ENCODE data around the gene TMEM272. TPM values are rescaled to one million over a fixed set of nuclear protein-coding genes. Genes with fewer than 3 reads are reported as not detected.

Gene TMEM272
- total and polyA plus RNA-seq, 3 experiments from 2014 or later = 0.12 to 0.69 (median 0.35) TPM

DNA sequence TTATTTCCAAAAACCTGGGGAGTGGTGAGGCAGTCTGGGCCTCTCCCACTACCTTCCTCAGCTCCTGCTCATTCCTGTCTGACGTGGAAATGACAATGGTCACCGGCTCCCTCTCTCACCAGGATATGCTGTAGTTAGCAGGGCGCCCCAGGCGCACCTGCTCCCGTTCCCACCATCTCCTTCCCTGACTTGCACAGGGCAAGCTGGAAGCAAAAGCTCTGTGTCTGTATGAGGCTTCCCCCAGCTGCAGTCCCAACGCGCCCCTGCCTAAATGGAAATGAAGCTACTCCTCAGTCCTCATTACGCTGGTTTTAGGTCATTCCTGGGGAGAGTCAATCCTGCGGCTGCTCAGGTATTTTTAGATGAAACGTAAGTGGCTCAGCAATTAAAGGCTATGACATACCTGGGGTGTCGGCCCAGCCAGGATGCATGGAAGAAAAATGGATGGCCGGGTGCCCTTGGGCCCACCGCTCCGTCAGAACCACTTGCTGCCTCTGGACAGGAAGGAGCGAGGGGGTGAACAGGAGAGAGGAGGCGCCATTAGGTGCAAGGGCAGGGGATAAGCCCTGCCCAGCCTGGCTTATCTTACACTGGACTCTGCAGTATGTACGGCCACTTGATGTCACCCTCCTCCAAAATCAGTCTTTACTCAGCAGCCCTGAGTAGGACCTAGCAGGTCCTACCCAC, 73.4 kb downstream of the TMEM272 start:
- CTCF ChIA-PET = interaction anchor here (1.1 kb wide), 2 partner anchors 28 to 486 kb away, joined by 3 read pairs; no protein-coding TSS in a partner anchor
- H3K4me1 Mint-ChIP-seq = no peaks in the 10 kb centered on the region

DNA sequence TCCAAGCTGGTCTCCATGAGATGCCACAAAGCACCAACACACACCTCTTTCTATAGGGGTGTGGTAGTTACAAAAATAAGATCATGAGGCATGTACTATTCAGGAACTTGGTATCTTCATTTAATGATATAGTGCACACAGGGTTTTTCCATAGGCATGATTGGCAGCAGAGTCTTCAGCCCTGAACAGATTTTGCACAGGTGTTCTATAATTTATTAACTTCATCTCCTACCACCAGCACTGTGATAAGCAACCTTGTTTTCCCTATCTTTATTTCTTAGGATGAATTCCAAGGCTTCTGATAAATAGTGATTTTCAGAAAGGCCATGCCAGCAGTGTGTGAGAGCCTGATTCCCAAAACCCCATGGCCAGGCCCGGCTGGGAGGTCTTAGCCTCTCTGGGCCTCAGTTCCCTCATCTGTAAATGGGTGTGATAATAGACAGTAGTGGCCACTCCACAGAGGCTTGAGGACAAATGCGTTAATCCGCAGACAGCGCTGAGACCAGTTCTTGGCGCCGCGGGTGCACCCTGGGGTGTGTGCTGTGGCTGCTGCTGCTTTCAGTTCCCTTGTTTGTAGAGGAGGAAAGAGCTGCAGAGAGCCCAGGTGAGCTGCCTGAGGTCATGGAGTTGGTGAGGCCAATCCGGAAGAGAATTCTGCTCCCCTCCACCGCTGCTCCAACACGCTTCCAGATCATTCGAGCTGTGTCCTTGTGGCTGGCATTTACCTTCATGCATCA, 74.1 kb downstream of the TMEM272 start:
- peaks cover 3% of the 10 kb centered on the region for H3K36me3 ChIP-seq (ENCODE audit: insufficient read depth, low read length)
- ChIA-PET CTCF (interaction anchor here (1.1 kb wide), 1 partner anchor 485 kb away, joined by 3 read pairs; no protein-coding TSS in a partner anchor), POLR2A (interaction anchor here (0.6 kb wide), 1 partner anchor 83 kb away, joined by 3 read pairs; no protein-coding TSS in a partner anchor)
- no peaks in the 10 kb centered on the region for H3K4me1 ChIP-seq (ENCODE audit: insufficient read depth, low read length)
- no peaks in the 10 kb centered on the region for H3K27me3 Mint-ChIP-seq
- H3K27me3 ChIP-seq (ENCODE audit: insufficient read depth, low read length, poor library complexity, severe bottlenecking) = no peaks in the 10 kb centered on the region
- H3K27ac ChIP-seq (ENCODE audit: low read depth, low read length) = no peak overlapping the region
- peaks cover 0 to 55% (median 2%) of the 10 kb centered on the region in 3 donors for H3K36me3 Mint-ChIP-seq
- no peaks in the 10 kb centered on the region for H3K4me1 Mint-ChIP-seq
- no peak for DNase-seq
- no peaks in the 10 kb centered on the region for H3K9me3 ChIP-seq (ENCODE audit: low read length)
- no peak overlapping the region for H3K4me3 ChIP-seq (ENCODE audit: low read length)
- no peaks in the 10 kb centered on the region for H3K9me3 Mint-ChIP-seq
- peak overlapping the region in 4 of 8 donors; percentile 27 to 52 (median 42) for H3K27ac Mint-ChIP-seq
- no peak overlapping the region for H3K4me3 Mint-ChIP-seq

More for the DNA sequence above, 73.4 kb downstream of the TMEM272 start:
- Histone ChIP-seq H3K27ac (ENCODE audit: low read depth, low read length) (no peak overlapping the region), H3K4me3 (ENCODE audit: low read length) (no peak overlapping the region), H3K27me3 (ENCODE audit: insufficient read depth, low read length, poor library complexity, severe bottlenecking) (no peaks in the 10 kb centered on the region), H3K4me1 (ENCODE audit: insufficient read depth, low read length) (no peaks in the 10 kb centered on the region), H3K36me3 (ENCODE audit: insufficient read depth, low read length) (peaks cover 3% of the 10 kb centered on the region), H3K9me3 (ENCODE audit: low read length) (no peaks in the 10 kb centered on the region)
- H3K27me3 Mint-ChIP-seq = no peaks in the 10 kb centered on the region
- H3K4me3 Mint-ChIP-seq = no peak overlapping the region
- peak overlapping the region in 3 of 8 donors; percentile 48 to 75 (median 63) for H3K27ac Mint-ChIP-seq
- no peak for DNase-seq
- no peaks in the 10 kb centered on the region for H3K9me3 Mint-ChIP-seq
- POLR2A ChIA-PET = interaction anchor here (0.6 kb wide), 1 partner anchor 84 kb away, joined by 3 read pairs; no protein-coding TSS in a partner anchor
- H3K36me3 Mint-ChIP-seq = peaks cover 0 to 52% (median 2%) of the 10 kb centered on the region in 3 donors

DNA sequence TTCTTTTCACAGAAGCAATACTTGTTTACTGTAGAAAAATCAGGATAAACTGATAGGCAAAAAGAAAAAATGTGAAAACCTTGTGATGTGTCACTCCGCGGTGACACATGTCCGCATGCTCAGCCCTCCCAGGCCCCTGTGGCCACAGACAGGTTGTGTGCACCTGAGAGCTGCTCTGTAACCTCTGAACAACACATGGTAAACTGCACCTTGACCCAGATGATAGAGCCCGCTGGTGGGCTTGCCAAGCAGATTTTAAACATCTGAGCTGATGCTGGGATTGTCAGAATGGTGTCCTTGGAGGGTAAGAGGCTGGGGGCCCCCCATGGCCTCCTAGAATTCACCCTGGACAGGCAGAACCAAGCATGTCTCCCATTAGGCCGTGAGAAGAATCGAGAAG, 74.8 kb downstream of the TMEM272 start:
- H3K36me3 Mint-ChIP-seq = peaks cover 0 to 55% (median 2%) of the 10 kb centered on the region in 3 donors
- no peaks in the 10 kb centered on the region for H3K9me3 ChIP-seq (ENCODE audit: low read length)
- ChIA-PET POLR2A (no interaction called here), CTCF (no interaction called here)
- H3K4me3 Mint-ChIP-seq = no peak overlapping the region
- no peak for DNase-seq
- no peak overlapping the region for H3K27ac ChIP-seq (ENCODE audit: low read depth, low read length)
- no peaks in the 10 kb centered on the region for H3K27me3 ChIP-seq (ENCODE audit: insufficient read depth, low read length, poor library complexity, severe bottlenecking)
- H3K4me1 Mint-ChIP-seq = peaks cover 4 to 6% (median 6%) of the 10 kb centered on the region in 3 donors
- H3K4me3 ChIP-seq (ENCODE audit: low read length) = no peak overlapping the region
- no peaks in the 10 kb centered on the region for H3K27me3 Mint-ChIP-seq
- no peaks in the 10 kb centered on the region for H3K9me3 Mint-ChIP-seq
- peaks cover 3% of the 10 kb centered on the region for H3K36me3 ChIP-seq (ENCODE audit: insufficient read depth, low read length)
- H3K27ac Mint-ChIP-seq = peak overlapping the region in 5 of 8 donors; percentile 27 to 58 (median 46)
- peaks cover 2% of the 10 kb centered on the region for H3K4me1 ChIP-seq (ENCODE audit: insufficient read depth, low read length)

DNA sequence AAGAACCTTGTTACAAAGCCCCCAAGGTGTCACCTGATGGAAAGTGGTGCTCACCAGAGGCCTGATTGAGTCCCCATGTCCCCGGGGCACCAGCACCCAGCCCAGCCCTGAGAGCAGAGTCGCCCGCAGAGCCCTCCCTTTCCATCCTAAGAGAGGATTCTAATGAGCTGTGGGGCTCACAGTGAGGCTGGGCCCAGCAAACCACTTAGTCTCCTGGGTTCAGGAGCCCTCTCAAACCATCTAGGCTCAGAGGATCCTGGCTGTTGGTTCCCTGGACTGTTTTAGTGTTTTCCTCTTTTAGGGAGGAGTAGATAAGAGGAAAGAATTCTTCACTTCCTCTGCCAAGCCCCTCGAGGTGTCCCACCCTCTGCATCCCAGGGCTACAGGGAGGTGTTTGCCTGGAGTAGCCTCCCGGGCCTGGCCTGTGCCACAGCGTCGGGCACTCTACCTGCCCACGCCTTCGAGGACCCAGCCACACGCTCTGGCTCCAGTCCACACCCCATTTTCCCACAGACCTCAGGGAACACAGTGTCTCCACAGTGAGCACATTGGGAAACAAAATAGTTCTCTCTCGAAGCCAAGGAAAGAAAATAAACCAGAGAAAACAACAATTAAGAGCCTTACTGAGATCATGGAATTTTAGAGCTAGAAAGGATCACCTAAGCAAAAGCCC, 75.4 kb downstream of the TMEM272 start:
- Histone ChIP-seq H3K9me3 (ENCODE audit: low read length) (no peaks in the 10 kb centered on the region), H3K4me1 (ENCODE audit: insufficient read depth, low read length) (peaks cover 8% of the 10 kb centered on the region), H3K36me3 (ENCODE audit: insufficient read depth, low read length) (peaks cover 3% of the 10 kb centered on the region), H3K27ac (ENCODE audit: low read depth, low read length) (no peak overlapping the region), H3K27me3 (ENCODE audit: insufficient read depth, low read length, poor library complexity, severe bottlenecking) (no peaks in the 10 kb centered on the region), H3K4me3 (ENCODE audit: low read length) (no peak overlapping the region)
- peaks cover 0 to 55% (median 2%) of the 10 kb centered on the region in 3 donors for H3K36me3 Mint-ChIP-seq
- CTCF ChIA-PET = no interaction called here
- no peaks in the 10 kb centered on the region for H3K27me3 Mint-ChIP-seq
- H3K4me3 Mint-ChIP-seq = no peak overlapping the region
- H3K9me3 Mint-ChIP-seq = no peaks in the 10 kb centered on the region
- no peak for DNase-seq
- H3K4me1 Mint-ChIP-seq = peaks cover 10 to 12% (median 12%) of the 10 kb centered on the region in 3 donors
- peak overlapping the region in 1 of 8 donors; percentile 8 for H3K27ac Mint-ChIP-seq
- POLR2A ChIA-PET = no interaction called here

DNA sequence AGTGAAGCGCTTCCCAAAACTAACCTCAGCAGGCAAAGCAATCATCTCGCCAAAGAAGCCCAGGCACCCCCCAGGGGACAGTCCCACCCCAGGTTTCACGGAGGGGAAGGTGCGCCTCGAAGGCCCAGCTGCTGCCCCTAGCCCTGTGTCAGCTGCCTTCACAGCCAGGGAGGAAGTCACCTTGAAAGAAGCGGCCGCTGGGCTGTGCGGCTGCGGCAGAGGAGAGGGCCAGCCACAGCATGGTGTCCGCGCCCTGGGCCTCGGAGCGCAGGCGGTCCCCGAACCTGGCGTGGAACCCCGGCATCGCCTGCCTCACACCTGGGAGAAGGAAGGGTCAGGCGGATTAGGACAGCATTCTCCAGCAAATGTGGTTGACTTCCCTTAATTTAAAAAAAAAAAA, 76.0 kb downstream of the TMEM272 start:
- no peaks in the 10 kb centered on the region for H3K27me3 Mint-ChIP-seq
- POLR2A ChIA-PET = no interaction called here

DNA sequence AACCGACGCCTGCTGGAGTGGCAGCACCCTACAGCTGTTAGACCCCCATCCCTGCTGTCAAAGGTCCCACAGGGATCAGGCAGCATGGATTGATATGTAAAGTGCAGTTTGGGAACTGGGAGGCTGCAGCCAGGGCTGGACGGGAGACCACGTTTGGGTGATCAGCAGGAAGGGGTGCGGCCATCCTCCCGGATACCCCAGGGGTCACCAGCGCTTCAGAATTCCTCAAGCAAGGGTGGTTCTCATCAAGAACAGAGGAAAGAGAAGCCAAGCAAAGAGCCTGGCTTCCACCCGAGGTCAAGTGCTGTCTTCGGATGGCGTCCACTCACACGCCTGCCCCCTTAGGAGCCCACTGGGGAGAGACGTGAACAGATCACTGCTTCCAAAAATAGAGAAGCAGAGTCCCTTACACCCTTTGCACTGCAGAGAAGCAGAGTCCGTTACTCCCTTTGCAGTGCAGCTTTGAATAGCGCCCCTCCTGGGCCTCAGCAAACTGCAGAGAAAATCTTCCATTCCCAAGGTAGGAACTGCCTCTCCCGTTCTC, 76.5 kb downstream of the TMEM272 start:
- Mint-ChIP-seq H3K27ac (peak overlapping the region in 3 of 8 donors; percentile 43 to 86 (median 63)), H3K36me3 (peaks cover 0 to 50% (median 2%) of the 10 kb centered on the region in 3 donors), H3K4me3 (no peak overlapping the region), H3K4me1 (peaks cover 17 to 20% (median 20%) of the 10 kb centered on the region in 3 donors), H3K27me3 (no peaks in the 10 kb centered on the region), H3K9me3 (no peaks in the 10 kb centered on the region)
- no peak overlapping the region for H3K27ac ChIP-seq (ENCODE audit: low read depth, low read length)
- ChIA-PET CTCF (no interaction called here), POLR2A (no interaction called here)
- peaks cover 3% of the 10 kb centered on the region for H3K36me3 ChIP-seq (ENCODE audit: insufficient read depth, low read length)
- H3K27me3 ChIP-seq (ENCODE audit: insufficient read depth, low read length, poor library complexity, severe bottlenecking) = no peaks in the 10 kb centered on the region
- H3K9me3 ChIP-seq (ENCODE audit: low read length) = no peaks in the 10 kb centered on the region
- peaks cover 16% of the 10 kb centered on the region for H3K4me1 ChIP-seq (ENCODE audit: insufficient read depth, low read length)
- H3K4me3 ChIP-seq (ENCODE audit: low read length) = no peak overlapping the region
- DNase-seq = no peak

More for the DNA sequence above, 76.0 kb downstream of the TMEM272 start:
- Mint-ChIP-seq H3K27ac (peak overlapping the region in 2 of 8 donors; percentile 43 to 63), H3K4me3 (no peak overlapping the region), H3K4me1 (peaks cover 15 to 18% (median 18%) of the 10 kb centered on the region in 3 donors), H3K9me3 (no peaks in the 10 kb centered on the region), H3K36me3 (peaks cover 0 to 55% (median 2%) of the 10 kb centered on the region in 3 donors)
- Histone ChIP-seq H3K4me1 (ENCODE audit: insufficient read depth, low read length) (peaks cover 14% of the 10 kb centered on the region), H3K27me3 (ENCODE audit: insufficient read depth, low read length, poor library complexity, severe bottlenecking) (no peaks in the 10 kb centered on the region), H3K9me3 (ENCODE audit: low read length) (no peaks in the 10 kb centered on the region), H3K36me3 (ENCODE audit: insufficient read depth, low read length) (peaks cover 3% of the 10 kb centered on the region), H3K27ac (ENCODE audit: low read depth, low read length) (no peak overlapping the region), H3K4me3 (ENCODE audit: low read length) (no peak overlapping the region)
- no peak for DNase-seq
- CTCF ChIA-PET = no interaction called here

DNA sequence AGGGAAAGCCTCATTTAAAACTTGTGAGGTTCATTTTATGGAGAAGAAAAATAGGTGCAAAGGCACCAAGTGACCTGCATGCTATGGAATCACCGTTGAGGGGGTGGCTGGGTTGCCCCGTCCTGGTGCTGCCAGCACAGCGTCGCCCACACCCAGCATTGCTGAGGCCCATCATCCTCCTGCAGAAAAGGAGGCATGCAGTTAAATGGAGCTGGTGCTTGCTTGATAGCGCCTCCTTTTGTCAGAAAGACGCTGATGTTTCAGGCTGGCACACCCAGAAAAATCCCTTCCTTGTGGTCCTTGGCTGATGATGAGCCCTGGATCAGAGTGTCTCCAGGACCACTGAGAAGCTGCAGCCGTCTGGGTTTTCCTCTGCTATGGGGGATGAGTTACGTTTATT, 77.9 kb downstream of the TMEM272 start:
- no peaks in the 10 kb centered on the region for H3K9me3 ChIP-seq (ENCODE audit: low read length)
- H3K36me3 ChIP-seq (ENCODE audit: insufficient read depth, low read length) = no peaks in the 10 kb centered on the region
- ChIA-PET CTCF (interaction anchor here (1.3 kb wide), 1 partner anchor 31 kb away, joined by 3 read pairs; no protein-coding TSS in a partner anchor), POLR2A (no interaction called here)
- H3K4me1 Mint-ChIP-seq = peaks cover 17 to 20% (median 20%) of the 10 kb centered on the region in 3 donors
- H3K36me3 Mint-ChIP-seq = peaks cover 0 to 49% (median 6%) of the 10 kb centered on the region in 3 donors
- H3K4me3 Mint-ChIP-seq = no peak overlapping the region
- no peaks in the 10 kb centered on the region for H3K27me3 Mint-ChIP-seq
- no peak overlapping the region for H3K4me3 ChIP-seq (ENCODE audit: low read length)
- H3K27me3 ChIP-seq (ENCODE audit: insufficient read depth, low read length, poor library complexity, severe bottlenecking) = no peaks in the 10 kb centered on the region
- H3K4me1 ChIP-seq (ENCODE audit: insufficient read depth, low read length) = peaks cover 16% of the 10 kb centered on the region
- DNase-seq = no peak
- H3K27ac Mint-ChIP-seq = peak overlapping the region in 2 of 8 donors; percentile 33 to 95
- H3K9me3 Mint-ChIP-seq = no peaks in the 10 kb centered on the region
- no peak overlapping the region for H3K27ac ChIP-seq (ENCODE audit: low read depth, low read length)
